Measurements from ENCODE around the gene FOXN3.

FOXN3 gene

DNA sequence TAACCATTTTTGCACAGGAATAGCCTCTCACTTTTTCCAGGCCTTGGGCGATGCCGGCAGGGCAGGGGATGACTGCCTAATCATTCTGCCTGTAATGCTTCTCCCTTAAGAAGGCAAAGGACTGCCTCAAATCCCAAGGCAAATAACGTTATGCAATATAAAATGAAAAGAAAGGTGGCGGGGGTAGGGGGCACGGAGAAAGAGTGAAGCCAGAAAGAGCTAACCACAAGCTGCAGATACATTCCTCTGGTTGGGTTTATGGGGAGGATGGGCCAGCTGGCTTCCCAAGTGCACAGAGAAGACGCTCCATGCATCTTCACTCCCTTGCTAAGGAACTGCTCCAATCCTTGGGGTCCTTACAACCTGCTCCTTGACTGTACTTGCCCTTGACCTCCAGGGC, 229.5 kb downstream of the FOXN3 start:
- no peak for DNase-seq

DNA sequence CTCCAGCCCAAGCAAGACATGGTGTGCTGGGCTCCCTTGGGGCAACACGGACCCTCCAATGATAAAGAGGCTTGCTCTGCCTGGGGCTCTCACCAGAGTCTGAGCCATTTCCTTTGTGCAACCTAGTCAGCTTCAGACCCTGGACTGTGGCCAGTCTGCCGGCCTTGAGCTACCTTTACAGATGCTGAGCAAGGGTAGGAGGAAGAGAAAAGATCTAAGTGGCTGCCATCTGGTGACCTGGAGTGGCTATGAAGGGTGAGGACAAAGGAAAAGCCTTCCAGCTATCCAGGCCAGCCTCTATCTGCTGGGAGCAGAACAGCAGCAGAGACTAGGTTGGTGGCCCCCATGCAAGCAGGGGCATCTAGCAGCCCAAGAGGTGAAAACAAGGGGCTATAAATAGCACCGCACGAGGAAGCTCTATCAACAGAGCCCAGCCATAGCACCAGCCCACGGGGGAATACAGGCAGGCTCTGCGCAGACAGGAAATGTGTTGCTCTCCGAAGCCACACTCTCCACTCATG, 230.1 kb downstream of the FOXN3 start:
- DNase-seq, result no peak

DNA sequence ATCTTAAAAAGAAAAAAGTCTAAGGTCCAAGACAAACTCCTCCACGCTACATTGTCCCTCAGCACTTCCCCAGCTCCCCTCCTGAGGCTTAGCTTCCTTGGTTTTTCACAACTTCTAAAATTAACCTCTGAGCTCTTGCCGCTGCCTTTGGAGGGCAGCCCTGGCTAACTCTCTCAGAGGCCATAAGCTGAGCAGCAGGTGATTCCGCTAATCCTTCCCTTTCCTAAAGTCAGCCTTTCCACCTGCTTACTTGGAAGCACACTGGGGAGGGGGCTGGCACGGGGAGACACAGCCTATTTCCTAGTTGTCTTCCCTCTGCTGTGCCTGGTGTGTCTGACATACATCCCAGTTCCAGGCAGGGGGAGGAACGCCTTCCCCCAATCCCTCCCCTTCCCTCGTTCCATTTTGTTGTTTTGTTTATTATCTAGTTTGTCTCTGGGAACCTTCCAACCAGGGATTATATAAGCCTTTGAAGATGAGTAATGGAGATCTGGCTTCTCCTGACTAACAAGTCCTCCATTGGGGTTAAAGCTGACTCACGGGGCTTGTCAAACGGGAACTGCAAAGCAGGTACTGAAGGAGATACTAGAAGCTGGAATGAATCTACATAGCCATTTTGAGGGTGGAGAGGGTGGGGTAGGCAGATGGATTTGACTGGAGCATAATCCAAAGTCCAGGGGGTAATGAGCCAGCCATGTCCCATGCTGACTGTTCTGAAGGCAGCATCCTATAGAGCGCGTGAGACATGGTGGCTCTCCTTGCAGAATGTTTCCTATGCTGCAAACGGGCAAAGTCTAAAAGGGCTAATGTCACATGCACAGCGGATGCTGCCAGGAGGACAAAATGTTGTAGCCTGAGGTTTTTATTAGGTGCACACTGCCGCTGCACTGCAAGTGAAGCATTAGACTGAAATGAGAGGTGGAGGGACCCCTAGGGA, 230.8 kb downstream of the FOXN3 start:
- DNase-seq, result no peak

DNA sequence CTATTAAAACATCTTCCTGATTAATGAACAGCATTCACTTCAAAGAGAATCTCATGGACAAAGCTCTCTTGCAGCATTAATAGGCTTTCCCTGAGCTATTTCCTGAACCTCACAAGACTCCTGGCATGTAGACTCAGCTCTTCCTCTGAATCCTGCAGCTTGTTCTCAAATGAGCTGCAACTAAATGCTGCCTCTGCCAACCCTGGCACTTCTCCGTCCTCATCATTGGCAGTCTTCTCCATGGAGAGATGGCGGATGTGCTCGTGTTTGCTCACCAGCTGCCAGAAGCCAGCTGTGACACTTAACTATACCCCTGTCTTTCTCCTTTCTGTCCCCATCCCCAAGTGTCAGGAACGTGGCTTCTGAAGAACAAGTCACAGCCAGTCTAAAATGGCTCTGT, 232.1 kb downstream of the FOXN3 start:
- DNase-seq, result no peak

DNA sequence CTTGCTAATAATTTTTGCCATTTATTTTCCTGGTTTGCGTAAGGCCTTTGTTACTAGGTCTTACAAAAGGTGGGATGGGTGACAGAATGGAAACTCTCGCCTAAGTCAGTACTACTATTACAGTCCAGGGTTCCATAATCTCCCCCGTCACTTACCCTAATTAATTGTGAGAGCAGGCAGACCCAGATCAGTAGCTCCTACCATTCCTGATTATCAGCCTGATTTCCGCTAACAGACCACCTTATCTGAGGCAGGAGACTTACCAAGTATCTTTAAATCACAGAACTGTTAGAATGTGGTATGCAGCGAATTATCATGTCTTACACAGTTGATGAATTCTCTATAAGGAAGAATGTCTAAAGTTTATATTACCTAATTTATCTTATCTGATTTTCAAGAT, 234.7 kb downstream of the FOXN3 start:
- DNase-seq, result no peak

DNA sequence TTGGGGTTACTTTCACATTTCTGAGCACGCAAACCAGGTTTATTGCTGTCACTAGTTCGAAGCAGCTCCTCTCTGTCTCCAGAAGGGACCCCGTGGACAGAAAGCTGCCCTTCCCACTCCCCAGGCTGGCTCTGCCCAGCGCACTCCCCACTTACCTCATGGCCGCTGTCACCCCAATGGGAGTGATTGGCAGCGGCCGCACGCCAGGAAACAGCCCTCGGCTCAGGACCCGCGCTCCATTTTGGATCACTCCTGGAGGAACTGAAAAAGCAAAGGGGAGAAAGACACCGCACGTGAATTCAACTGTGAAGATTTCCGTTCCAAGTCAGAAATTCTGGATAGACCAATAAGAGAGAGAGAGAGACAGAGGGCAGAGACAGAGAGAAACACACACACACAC, 236.5 kb downstream of the FOXN3 start:
- no peak for DNase-seq

DNA sequence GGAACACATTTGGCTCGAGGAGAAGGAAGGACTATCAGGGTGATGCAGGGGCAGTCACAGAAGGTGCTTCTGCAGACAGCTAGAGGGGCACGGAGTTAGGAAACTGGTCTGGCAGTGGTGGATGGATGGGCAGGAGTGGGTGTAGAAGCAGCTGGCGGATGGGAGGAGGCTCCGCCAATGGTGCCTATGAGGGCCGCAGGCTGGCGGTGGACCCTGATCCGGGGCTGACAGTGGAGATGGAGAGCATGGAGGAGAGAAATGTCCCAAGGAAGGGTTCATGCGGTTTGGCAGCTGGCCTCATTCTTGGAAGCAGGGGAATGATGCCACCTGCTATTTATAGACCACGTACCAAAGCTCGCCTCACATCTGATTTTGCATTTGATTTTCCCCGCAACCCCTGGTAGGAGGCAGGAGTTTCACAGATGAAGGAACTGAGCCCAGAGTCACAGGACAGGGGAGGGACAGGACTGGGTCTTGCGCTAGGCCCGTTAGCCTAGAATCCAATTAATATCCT, 237.1 kb downstream of the FOXN3 start:
- no peak for DNase-seq

DNA sequence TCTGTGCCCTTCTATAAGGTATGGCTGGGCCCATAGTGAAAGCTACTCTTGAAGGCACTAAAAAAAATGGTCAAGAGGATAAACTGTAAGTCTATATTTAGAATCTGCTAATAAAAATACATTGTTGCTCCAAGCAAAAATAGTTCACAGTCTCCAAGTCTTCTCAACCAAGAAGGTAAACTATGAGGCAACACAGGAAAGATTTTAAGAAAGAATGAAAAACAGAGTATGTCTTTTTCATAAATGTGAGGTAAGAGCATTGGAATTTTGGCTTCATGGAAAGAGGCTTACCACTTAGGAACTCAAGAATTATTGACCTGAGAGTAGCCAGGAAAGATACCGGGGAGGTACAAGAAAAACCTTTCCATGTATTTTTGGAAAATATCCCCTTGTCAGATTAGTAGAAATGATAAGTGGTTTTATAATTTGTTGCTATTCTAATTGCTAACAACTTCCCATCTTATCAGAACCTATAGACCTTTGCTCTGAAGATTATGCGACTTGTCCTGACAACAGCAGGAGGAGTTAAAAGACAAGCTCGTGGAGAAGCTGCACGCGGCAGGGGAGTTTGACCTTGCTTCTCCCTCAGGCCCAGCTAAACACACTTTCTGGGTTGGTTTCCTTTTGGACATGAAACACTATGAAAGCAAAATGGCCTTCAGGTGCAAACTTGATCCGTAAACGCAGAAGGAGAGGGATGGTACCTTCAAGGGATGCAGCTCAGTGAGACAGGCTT, 238.1 kb downstream of the FOXN3 start:
- no peak for DNase-seq

DNA sequence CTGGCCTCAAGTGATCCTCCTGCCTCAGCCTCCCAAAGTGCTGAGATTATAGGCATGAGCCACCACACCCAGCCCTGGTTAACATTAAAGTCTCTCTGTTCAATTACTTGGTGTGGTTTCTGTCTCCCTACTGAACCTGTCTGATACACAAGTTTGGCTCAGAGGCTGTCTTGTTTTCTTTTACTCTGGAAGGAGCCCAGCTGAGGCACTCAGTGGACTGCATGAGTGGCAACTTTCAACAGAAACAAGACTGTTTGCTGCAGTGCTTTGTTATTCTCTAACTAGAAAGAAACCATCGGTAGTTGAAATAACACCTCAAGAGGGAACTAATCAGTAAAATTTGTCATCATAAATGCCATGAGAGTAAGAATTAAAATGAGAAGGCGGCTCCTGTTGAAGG, 238.7 kb downstream of the FOXN3 start:
- DNase-seq, result no peak

DNA sequence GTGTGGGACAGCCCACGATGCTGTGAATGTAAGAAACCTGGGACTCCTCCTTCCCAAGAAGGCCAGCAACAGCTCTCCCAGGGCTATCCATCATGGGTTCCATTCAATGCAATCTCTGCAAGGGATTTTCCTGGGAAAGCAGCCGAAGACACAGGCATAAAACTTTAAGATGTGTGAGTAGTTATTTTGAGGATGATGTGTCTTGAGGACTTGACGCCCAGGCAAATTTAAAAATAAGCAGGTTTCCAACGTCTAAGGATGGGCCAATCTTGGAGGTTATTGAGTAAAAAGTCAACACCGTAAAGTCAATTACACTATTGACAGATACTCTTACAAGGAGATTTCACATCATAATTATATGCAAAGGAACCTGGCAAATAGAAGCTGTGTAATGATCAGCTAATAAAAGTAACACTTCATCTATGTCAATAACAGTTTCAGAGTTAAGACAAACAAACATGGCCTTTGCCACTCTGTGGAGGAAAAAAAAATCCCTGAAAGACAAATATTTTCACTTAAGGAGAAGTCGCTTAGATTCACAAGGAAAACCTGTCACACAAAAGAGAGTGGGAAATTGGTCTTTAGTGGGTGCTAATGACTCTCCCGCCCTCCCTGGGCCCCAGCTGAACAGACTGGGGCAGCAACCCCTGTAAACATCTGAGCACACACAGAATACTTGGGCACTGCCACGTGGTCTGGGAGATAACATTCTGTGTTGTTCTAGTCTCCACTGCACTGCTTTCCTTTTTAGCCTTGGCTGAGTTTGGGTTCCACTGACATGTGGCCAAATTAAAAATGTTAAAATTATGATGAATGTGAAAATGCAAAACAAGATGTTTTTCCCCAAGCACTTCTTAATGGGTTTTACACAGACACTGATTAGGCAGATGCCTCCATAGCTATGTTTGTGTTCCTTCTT, 240.9 kb downstream of the FOXN3 start:
- DNase-seq, result no peak

DNA sequence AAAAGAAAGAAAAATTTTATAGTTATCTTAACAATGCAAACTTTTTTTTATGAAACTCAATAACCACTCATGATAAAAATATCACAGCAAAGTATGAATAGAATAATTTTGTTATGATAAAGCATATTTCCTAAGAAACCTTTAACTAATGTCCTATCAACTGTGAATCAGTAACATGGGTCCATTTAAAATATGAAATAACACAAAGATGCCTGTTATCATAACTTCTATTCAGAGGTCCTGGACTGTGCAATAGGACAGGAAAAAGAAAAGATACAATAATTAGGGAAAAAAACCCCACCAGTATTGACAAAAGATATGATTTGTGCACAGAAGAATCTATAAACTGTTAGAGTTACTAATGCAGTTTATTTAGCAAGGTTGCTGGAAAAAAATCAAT, 245.4 kb downstream of the FOXN3 start:
- DNase-seq, result no peak

DNA sequence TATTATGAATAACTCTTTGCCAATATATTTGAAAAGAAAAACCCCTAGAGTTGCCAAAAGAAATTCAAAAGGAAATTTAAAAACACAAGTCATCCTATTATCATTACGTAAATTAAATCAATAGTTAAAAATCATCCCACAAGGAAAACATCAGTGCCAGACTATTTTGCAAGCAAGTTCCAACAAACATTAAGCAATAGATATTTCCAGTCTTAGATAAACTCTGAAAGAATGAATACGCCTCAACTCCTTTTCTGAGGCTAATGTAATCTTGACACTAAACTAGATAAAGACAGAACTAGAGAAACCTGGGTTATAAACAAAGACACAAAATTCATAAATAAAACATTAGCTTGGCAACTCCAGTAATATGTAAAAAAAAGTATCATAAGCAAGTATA, 245.9 kb downstream of the FOXN3 start:
- no peak for DNase-seq

DNA sequence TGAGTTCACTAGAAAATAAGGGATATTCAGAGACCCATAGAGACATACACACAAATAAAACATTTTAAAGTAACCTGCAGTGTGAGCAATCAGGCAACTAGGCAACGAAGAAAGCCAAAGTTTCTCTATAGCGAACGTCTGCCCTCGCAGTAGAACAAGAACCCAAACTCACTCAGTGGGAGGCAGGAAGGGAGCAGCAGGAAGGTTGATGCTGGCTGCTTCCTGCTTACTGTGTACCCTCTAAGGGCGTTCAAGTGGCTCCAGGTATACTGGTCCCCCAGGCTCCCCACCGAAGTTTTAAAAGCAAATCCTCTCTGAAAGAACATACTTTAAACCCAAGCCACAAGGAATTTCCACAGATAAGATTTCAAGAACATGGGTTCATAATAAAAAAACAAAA, 249.3 kb downstream of the FOXN3 start:
- DNase-seq, result no peak

DNA sequence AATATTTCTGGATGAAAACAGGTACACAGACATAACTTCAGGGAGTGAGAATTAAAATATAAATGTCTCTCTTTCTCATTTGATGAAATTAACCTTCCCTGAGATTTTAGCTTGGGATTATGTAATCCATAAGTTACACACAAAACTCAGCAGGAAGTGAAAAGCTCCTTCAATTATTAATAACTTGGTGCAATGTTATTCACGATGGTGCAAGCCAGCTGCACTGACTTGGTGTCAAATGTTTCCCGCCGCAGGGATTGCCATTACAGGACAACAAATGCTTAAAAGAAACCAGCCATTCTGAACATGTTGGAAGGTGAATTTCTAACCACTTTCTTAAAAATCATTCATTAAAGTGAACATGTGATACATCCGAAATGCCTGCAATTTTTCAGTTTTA, 250.4 kb downstream of the FOXN3 start:
- DNase-seq, result no peak

DNA sequence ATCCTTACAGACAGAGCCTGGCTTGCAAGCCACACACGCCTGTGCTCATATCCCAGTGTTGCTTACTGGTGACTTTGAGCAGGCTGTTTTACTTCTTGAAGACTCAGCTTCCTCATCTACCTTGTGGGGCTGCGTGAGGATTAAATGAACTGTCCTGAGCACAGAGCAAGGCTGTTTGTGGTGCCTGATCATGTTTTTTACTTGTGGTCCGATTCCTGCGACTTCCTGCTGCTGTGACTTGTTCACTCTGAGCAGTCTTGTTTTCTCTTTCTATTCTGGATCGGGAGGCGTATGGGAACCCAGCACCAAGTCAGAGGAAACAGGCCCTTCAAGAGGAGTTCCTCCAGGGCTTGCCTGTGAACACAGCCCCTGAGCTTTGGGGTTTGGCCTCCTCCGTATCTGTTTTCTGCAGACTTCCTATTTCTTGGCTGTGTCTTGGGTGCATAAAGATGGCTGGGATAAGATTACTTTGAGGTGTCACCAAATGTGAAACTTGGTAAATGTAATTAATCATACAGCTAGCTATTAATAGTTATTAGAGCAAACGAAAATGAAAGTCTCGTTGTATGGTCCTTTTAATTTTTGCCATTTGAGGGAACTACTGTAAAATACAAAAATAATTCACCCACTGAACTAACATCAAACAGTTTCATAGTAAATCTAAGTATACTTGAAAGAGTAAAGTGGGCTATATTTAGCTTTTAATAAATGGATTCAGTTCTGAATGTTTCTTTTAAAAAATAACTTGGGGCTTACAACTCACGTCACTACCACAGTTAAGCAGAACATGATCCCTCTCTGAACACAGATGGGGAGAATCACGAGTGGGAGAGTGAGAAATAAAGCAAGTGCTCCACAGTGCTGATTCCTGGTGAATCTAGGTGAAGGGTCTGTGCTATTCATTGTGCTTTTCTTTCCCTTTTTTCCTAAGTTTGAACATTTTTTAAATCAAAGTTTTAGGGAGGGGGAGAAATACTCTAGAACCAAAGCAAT, 251.5 kb downstream of the FOXN3 start:
- DNase-seq, result no peak

DNA sequence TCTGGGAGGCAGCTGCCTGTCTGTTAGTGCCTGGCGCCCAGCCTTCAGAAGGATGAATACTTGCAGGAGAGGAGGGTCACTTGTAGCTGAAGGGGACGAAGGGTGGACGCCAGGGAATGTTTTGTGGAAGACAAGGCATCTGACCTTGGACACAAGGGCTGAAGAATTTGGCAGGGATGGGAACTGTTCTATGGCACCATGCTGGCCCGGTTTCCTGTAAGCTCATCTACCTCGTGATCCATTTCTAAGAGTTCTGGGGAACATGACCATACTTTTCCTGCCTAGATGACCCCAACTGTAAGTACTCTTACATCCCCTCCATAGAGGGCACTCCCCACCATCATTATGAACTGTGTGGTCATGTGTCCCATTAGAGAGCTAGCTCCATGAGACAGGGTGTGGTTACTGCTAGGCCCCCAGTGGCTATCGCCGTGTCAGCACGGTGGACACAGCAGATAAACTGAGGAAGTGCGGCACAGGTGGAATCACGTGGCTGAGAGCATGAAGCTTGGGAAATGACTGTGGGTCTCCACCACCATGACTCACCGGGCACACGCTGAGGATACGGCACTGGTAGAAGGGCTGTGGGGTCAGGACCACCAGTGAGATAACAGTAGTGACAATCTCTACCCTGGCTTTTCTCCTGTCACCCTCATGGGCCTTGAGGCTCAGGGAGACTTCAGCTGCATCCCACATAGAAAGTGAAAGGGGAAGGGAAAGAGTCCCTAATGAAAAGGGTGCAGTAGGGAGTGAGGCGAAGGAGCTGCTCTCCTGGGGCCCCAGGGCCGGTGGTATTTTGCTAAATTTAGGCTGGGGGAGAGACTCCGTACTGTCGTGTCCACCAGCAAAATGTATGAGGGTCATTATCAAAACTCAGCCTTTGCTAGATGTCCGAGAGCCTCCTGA, 252.6 kb downstream of the FOXN3 start:
- no peak for DNase-seq

DNA sequence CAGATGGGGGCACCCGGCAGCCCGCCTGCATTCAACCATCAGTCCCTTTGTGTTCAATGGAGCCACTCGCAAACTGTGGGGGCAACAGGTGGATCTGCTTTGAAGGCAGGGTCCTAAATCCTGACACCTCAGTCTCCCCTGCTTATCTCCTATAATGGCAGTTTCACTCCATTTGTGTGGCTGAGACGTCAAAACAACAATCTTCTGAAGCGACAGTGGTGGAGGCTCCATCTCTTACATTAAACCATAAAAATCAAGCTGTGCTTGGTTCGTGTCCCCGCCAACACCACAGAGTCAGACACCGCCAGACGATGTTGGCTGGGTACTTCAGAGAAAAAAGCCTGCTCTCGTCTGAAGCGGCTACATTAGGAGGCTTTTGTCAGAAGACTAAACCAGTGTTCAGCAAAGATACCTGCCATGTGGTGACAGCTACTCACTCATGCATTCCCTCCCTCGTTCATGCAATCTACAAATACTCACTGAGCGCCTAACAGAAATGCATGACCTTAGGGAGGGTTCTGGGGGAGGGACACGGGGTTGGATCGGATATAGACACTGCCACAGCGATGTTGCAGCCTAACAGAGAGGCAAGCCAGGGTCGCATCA, 253.9 kb downstream of the FOXN3 start:
- DNase-seq, result no peak

DNA sequence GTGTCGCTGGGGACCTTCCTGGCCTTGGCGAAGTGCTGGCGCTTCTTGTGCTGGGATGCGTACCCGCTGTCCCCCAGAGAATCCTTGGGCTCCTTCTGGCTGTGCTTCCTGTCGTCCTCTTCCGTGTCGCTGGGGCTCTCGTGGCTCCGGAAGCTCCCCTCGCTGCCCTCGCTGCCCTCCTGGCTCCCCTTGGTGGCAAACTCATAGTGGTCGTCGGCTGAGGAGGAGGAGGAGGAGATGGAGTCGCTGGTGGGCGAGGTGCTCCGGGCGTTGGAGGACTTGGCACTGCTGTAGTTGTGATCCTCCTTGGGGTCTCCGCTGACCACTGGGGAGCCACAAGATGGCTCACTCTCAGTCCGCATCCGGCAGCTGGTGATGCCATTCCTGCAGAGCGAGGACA, 254.4 kb downstream of the FOXN3 start:
- DNase-seq, result no peak

DNA sequence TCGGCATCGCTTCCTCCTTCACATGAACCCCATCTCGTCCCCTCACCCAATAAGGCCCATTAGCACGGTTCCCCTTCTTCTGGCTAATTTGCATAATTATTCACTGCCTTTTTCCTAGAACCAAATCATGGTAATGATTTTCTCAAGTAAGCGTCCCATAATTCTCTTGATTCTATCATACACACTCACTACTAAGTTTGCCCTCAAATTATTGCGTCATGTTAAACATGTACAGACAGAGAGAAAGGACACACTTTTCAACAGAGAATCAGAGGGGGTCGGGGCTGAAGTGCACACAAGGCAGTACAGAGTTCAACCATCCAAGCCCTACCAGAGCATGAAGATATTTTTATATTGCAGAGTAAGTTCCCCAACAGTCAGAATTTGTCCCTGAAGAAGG, 256.6 kb downstream of the FOXN3 start:
- DNase-seq, result no peak

DNA sequence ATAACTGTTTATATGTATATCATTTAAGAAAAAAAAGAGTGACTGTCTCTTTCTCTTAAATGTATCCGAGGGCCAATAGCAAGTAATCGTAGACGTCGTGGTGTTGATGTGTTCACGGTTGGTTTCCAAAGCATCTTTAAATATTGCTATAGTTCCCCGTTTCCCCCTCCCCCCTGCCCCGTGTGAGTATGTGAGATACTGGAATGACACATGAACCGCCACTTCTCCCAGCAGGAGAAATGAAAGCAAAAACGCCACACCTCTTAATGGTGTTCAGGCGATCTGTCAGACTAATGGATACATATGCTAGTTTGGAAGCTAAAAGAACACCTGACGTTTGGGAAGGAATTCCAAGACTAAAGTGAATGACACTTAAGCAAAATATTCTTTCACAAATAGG, 258.3 kb downstream of the FOXN3 start:
- DNase-seq, result no peak
